Measurements from ENCODE around the gene HOXA10.

DNA sequence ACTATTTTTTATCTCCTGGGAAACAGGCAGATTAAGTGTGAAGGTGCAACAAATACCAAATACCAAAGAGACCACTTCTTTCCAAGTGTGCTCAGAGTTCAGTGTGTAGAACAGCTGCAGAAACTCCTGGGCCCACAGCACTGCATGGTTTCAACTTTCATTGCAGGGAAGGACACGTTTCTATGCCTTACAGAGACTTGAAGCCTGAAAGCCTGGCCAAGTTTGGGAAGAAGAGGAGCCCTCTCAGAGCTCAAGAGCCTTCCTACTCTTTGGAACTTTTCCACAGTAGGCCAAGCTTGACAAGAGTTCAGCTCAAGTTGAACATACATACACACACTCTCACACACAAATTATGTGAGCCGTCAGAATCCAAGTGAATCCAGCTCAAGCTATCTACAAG lies 46.1 kb downstream of the HOXA10 start:
- TF ChIP-seq POLR2AphosphoS5 (IDR thresholded peaks at IDR 0.05; ENCODE audit: borderline replicate concordance, low read depth, low read length) = no peak
- no peak for TF ChIP-seq EZH2 (IDR thresholded peaks at IDR 0.05)
- TF ChIP-seq FOXP2 (optimal IDR thresholded peaks at IDR 0.05; ENCODE audit: control extremely low read depth, extremely low read length, insufficient read depth) = no peak

Measured in SK-N-MC (cell line).